ENCODE results near the gene MTM1.

MTM1 gene

DNA sequence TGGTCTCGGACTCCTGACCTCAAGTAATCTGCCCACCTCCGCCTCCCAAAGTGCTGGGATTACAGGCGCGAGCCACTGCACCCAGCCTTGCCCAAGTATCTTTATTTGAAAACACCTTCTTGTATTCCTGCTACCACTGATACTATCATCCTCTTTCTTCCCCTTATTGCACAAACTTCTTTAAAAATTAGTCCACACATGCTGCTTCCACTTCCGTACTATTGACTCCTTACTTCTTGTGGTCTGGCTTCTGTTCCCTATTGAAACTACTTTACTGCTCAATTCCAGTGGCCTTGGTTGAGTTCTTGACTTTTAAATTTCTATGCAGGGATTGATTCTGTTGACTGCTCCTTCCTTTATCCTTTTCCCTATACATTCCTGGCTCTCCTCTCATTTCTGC, 38.8 kb downstream of the MTM1 start:
- no peak for ATAC-seq
- TF ChIP-seq BACH2 (CRISPR knock-in tag; IDR thresholded peaks at IDR 0.05; ENCODE audit: borderline replicate concordance) (no peak), TOX (CRISPR knock-in tag; IDR thresholded peaks at IDR 0.05; ENCODE audit: borderline replicate concordance) (no peak), CSDC2 (CRISPR knock-in tag; IDR thresholded peaks at IDR 0.05) (no peak), OSR1 (CRISPR knock-in tag; IDR thresholded peaks at IDR 0.05) (no peak), ZC3H10 (CRISPR knock-in tag; IDR thresholded peaks at IDR 0.05) (no peak), SNAI2 (CRISPR knock-in tag; IDR thresholded peaks at IDR 0.05) (no peak), ISL1 (CRISPR knock-in tag; IDR thresholded peaks at IDR 0.05) (no peak)
- TF ChIP-seq, protein P1, sequence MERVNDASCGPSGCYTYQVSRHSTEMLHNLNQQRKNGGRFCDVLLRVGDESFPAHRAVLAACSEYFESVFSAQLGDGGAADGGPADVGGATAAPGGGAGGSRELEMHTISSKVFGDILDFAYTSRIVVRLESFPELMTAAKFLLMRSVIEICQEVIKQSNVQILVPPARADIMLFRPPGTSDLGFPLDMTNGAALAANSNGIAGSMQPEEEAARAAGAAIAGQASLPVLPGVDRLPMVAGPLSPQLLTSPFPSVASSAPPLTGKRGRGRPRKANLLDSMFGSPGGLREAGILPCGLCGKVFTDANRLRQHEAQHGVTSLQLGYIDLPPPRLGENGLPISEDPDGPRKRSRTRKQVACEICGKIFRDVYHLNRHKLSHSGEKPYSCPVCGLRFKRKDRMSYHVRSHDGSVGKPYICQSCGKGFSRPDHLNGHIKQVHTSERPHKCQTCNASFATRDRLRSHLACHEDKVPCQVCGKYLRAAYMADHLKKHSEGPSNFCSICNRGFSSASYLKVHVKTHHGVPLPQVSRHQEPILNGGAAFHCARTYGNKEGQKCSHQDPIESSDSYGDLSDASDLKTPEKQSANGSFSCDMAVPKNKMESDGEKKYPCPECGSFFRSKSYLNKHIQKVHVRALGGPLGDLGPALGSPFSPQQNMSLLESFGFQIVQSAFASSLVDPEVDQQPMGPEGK (CRISPR knock-in tag; IDR thresholded peaks at IDR 0.05; ENCODE audit: borderline replicate concordance) = no peak
- TF ChIP-seq, protein P2, sequence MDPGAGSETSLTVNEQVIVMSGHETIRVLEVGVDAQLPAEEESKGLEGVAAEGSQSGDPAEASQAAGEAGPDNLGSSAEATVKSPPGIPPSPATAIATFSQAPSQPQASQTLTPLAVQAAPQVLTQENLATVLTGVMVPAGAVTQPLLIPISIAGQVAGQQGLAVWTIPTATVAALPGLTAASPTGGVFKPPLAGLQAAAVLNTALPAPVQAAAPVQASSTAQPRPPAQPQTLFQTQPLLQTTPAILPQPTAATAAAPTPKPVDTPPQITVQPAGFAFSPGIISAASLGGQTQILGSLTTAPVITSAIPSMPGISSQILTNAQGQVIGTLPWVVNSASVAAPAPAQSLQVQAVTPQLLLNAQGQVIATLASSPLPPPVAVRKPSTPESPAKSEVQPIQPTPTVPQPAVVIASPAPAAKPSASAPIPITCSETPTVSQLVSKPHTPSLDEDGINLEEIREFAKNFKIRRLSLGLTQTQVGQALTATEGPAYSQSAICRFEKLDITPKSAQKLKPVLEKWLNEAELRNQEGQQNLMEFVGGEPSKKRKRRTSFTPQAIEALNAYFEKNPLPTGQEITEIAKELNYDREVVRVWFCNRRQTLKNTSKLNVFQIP (CRISPR knock-in tag; IDR thresholded peaks at IDR 0.05; ENCODE audit: borderline replicate concordance, low read depth) = no peak
- TF ChIP-seq, protein P3, sequence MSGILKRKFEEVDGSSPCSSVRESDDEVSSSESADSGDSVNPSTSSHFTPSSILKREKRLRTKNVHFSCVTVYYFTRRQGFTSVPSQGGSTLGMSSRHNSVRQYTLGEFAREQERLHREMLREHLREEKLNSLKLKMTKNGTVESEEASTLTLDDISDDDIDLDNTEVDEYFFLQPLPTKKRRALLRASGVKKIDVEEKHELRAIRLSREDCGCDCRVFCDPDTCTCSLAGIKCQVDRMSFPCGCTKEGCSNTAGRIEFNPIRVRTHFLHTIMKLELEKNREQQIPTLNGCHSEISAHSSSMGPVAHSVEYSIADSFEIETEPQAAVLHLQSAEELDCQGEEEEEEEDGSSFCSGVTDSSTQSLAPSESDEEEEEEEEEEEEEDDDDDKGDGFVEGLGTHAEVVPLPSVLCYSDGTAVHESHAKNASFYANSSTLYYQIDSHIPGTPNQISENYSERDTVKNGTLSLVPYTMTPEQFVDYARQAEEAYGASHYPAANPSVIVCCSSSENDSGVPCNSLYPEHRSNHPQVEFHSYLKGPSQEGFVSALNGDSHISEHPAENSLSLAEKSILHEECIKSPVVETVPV (CRISPR knock-in tag; IDR thresholded peaks at IDR 0.05) = no peak
- TF ChIP-seq, protein P4, sequence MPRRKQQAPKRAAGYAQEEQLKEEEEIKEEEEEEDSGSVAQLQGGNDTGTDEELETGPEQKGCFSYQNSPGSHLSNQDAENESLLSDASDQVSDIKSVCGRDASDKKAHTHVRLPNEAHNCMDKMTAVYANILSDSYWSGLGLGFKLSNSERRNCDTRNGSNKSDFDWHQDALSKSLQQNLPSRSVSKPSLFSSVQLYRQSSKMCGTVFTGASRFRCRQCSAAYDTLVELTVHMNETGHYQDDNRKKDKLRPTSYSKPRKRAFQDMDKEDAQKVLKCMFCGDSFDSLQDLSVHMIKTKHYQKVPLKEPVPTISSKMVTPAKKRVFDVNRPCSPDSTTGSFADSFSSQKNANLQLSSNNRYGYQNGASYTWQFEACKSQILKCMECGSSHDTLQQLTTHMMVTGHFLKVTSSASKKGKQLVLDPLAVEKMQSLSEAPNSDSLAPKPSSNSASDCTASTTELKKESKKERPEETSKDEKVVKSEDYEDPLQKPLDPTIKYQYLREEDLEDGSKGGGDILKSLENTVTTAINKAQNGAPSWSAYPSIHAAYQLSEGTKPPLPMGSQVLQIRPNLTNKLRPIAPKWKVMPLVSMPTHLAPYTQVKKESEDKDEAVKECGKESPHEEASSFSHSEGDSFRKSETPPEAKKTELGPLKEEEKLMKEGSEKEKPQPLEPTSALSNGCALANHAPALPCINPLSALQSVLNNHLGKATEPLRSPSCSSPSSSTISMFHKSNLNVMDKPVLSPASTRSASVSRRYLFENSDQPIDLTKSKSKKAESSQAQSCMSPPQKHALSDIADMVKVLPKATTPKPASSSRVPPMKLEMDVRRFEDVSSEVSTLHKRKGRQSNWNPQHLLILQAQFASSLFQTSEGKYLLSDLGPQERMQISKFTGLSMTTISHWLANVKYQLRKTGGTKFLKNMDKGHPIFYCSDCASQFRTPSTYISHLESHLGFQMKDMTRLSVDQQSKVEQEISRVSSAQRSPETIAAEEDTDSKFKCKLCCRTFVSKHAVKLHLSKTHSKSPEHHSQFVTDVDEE (CRISPR knock-in tag; IDR thresholded peaks at IDR 0.05) = no peak

DNA sequence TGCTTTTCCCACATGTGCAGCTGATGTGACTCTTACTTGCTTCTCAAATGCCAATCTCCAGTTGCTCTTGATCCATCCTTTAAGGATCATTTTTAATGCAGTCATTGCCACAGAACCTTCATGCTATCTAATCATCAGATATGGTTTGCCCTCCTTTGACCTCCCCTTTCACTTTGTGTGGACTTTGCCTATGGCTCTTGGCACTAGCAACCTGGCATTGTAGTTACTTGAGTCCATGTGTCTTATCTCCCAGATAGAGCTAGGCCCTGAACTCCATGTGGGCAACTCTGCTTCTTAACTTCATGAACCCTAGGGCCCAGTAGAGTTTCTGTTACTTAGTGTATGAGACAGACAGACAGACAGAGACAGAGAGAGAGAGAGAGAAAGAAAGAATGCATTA, 41.6 kb downstream of the MTM1 start:
- TF ChIP-seq ISL1 (CRISPR knock-in tag; IDR thresholded peaks at IDR 0.05) = no peak
- no peak for TF ChIP-seq SNAI2 (CRISPR knock-in tag; IDR thresholded peaks at IDR 0.05)
- TF ChIP-seq, protein P4 (CRISPR knock-in tag; IDR thresholded peaks at IDR 0.05) = no peak
- TF ChIP-seq TOX (CRISPR knock-in tag; IDR thresholded peaks at IDR 0.05; ENCODE audit: borderline replicate concordance) = no peak
- no peak for TF ChIP-seq ZFP3 (CRISPR knock-in tag; IDR thresholded peaks at IDR 0.05)
- TF ChIP-seq OSR1 (CRISPR knock-in tag; IDR thresholded peaks at IDR 0.05) = no peak
- no peak for TF ChIP-seq CSDC2 (CRISPR knock-in tag; IDR thresholded peaks at IDR 0.05)
- no peak for TF ChIP-seq PPARA (CRISPR knock-in tag; IDR thresholded peaks at IDR 0.05; ENCODE audit: borderline replicate concordance)
- no peak for TF ChIP-seq ARNTL (CRISPR knock-in tag; IDR thresholded peaks at IDR 0.05; ENCODE audit: borderline replicate concordance, low read depth)
- TF ChIP-seq ZNF8 (CRISPR knock-in tag; IDR thresholded peaks at IDR 0.05) = no peak
- TF ChIP-seq ZFP30 (CRISPR knock-in tag; IDR thresholded peaks at IDR 0.05) = no peak
- TF ChIP-seq ESRRG (CRISPR knock-in tag; IDR thresholded peaks at IDR 0.05) = no peak
- TF ChIP-seq, protein P3 (CRISPR knock-in tag; IDR thresholded peaks at IDR 0.05) = no peak
- TF ChIP-seq TCF4 (CRISPR knock-in tag; IDR thresholded peaks at IDR 0.05; ENCODE audit: borderline replicate concordance) = no peak
- TF ChIP-seq, protein P2 (CRISPR knock-in tag; IDR thresholded peaks at IDR 0.05; ENCODE audit: borderline replicate concordance, low read depth) = no peak
- TF ChIP-seq ZC3H10 (CRISPR knock-in tag; IDR thresholded peaks at IDR 0.05) = no peak
- TF ChIP-seq, protein P1 (CRISPR knock-in tag; IDR thresholded peaks at IDR 0.05; ENCODE audit: borderline replicate concordance) = no peak
- no peak for TF ChIP-seq ZNF70 (CRISPR knock-in tag; IDR thresholded peaks at IDR 0.05)

More for the DNA sequence above, 41.6 kb downstream of the MTM1 start:
- no peak for ATAC-seq
